SU-DHL-6 (cell line): ENCODE results near the gene ELOVL6.

ENCODE experiments used
- CTCF ChIP-seq: fragments of 200-600 bp; sonication (generic); IDR thresholded peaks from one replicate; pipeline ENCODE4 v1.5.1; 2017; ENCODE audit warnings: antibody characterized with exemption, mild to moderate bottlenecking, low read length, moderate library complexity; ENCODE audit not compliant: insufficient read depth, poor library complexity, severe bottlenecking
- EZH2phosphoT487 ChIP-seq: fragments of 200-600 bp; sonication (generic), shearing (Covaris generic); conservative IDR thresholded peaks from 2 replicates; pipeline ENCODE4 v1.6.1; 2018; ENCODE audit warnings: mild to moderate bottlenecking, antibody characterized with exemption, low read length, moderate library complexity, mixed read lengths

DNA sequence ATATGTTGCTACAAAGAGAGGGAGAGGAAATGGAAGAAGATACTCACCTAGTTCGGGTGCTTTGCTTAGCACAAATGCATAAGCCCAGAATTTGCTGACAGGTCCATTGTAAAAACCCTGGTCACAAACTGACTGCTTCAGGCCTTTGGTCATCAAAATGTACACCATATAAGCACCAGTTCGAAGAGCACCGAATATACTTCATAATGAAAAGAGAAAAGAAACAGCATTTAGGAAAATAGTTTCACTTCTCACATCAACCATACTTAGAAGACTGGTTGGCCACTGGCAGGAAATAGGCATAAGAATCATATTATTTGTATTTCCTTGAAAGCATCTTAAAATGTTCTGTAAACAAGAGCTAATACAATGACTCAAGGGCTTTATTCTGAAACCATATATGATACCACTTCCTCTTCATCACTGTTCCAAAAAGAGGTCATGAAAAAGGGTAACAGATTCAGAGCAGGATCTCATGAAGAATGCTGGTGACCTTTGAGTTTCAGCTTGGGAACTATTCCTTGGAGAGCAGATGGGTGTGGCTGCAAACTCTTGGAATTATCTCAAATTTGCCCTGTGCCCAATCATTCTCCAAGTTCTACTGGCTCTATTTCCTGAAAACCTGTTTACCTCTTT is 138.7 kb downstream of the ELOVL6 start:
- no peak for TF ChIP-seq CTCF
- no peak for TF ChIP-seq EZH2phosphoT487
